Cerebellar nuclear complex (tissue), 1 donor: ENCODE data around the gene TGFA.

Source experiments
- DNase-seq, 2 experiments: peaks; one replicate each; lab custom pipeline; 2025; lab: John Stamatoyannopoulos, UW

The TGFA gene

GRCh38 chr2:70552501-70553333 lies 909 bp downstream of the TGFA start:
- no peak for DNase-seq

GRCh38 chr2:70551167-70551566 lies 2.5 kb downstream of the TGFA start:
- no peak for DNase-seq

GRCh38 chr2:70549962-70550361 lies 3.7 kb downstream of the TGFA start:
- no peak for DNase-seq

GRCh38 chr2:70549064-70549710 lies 4.4 kb downstream of the TGFA start:
- DNase-seq = no peak

- no peak for DNase-seq
Observed at GRCh38 chr2:70548233-70548632, 5.4 kb downstream of the TGFA start.

- no peak for DNase-seq
Observed at GRCh38 chr2:70546885-70547284, 6.7 kb downstream of the TGFA start.

GRCh38 chr2:70546376-70546775 lies 7.2 kb downstream of the TGFA start:
- DNase-seq = no peak

- no peak for DNase-seq
Observed at GRCh38 chr2:70541481-70542020, 12.1 kb downstream of the TGFA start.

GRCh38 chr2:70537840-70538239 lies 15.8 kb downstream of the TGFA start:
- no peak for DNase-seq

GRCh38 chr2:70536517-70537055 lies 17.0 kb downstream of the TGFA start:
- DNase-seq = no peak

- DNase-seq = no peak
Observed at GRCh38 chr2:70535573-70535972, 18.1 kb downstream of the TGFA start.

GRCh38 chr2:70534183-70534836 lies 19.3 kb downstream of the TGFA start:
- no peak for DNase-seq

- no peak for DNase-seq
Observed at GRCh38 chr2:70532244-70532935, 21.2 kb downstream of the TGFA start.

GRCh38 chr2:70531419-70532086 lies 22.1 kb downstream of the TGFA start:
- no peak for DNase-seq

GRCh38 chr2:70529610-70530009 lies 24.0 kb downstream of the TGFA start:
- no peak for DNase-seq

- no peak for DNase-seq
Observed at GRCh38 chr2:70528929-70529328, 24.7 kb downstream of the TGFA start.

GRCh38 chr2:70528276-70528675 lies 25.4 kb downstream of the TGFA start:
- DNase-seq = no peak

- DNase-seq = no peak
Observed at GRCh38 chr2:70527447-70528080, 26.1 kb downstream of the TGFA start.

GRCh38 chr2:70526126-70526525 lies 27.5 kb downstream of the TGFA start:
- no peak for DNase-seq

- no peak for DNase-seq
Observed at GRCh38 chr2:70525032-70525431, 28.6 kb downstream of the TGFA start.
